Loucy (cell line): Measurements from ENCODE around the gene DIPK1A.
"Not testable (repeated sequence)": the region's sequence is repeated elsewhere in the genome, so short reads cannot be mapped to it uniquely, and the experiment has no call there.

ENCODE experiments used
- H2AFZ ChIP-seq: fragments of 200-600 bp; sonication (generic); 2 replicates; pipeline ENCODE4 v1.6.0; 2016; ENCODE audit warnings: antibody characterized with exemption, mild to moderate bottlenecking, low read length, moderate library complexity
- H3F3A ChIP-seq: fragments of 200-600 bp; 2 replicates; pipeline ENCODE4 v1.6.0; 2016; ENCODE audit warnings: antibody characterized with exemption, low read depth, mild to moderate bottlenecking
- H3K27me3 ChIP-seq: fragments of 200-600 bp; sonication (generic); 2 replicates; pipeline ENCODE4 v1.6.1; 2014; ENCODE audit warnings: low read length, mild to moderate bottlenecking; ENCODE audit not compliant: insufficient read depth, poor library complexity, severe bottlenecking
- H3K36me3 ChIP-seq: fragments of 200-600 bp; sonication (generic); 2 replicates; pipeline ENCODE4 v1.6.1; 2016; ENCODE audit warnings: low read length; ENCODE audit not compliant: insufficient read depth
- H3K4me1 ChIP-seq: fragments of 200-600 bp; sonication (generic); 2 replicates; pipeline ENCODE4 v1.5.1; 2014; ENCODE audit warnings: low read length, mild to moderate bottlenecking; ENCODE audit not compliant: insufficient read depth, poor library complexity, severe bottlenecking
- H3K4me2 ChIP-seq: fragments of 200-600 bp; sonication (generic); 2 replicates; pipeline ENCODE4 v1.6.0; 2014; ENCODE audit warnings: antibody characterized with exemption, low read length, low read depth, mild to moderate bottlenecking; ENCODE audit not compliant: poor library complexity, severe bottlenecking
- H3K4me3 ChIP-seq: fragments of 200-600 bp; sonication (generic); 2 replicates; pipeline ENCODE4 v1.5.1; 2014; ENCODE audit warnings: low read length, mild to moderate bottlenecking, mixed read lengths; ENCODE audit not compliant: poor library complexity, severe bottlenecking
- H3K79me2 ChIP-seq: fragments of 200-600 bp; sonication (generic); 2 replicates; pipeline ENCODE4 v1.6.1; 2014; ENCODE audit warnings: low read length; ENCODE audit not compliant: insufficient read depth
- H3K9ac ChIP-seq: fragments of 200-600 bp; sonication (generic); 2 replicates; pipeline ENCODE4 v1.6.0; 2014; ENCODE audit warnings: mild to moderate bottlenecking, low read depth, low read length, moderate library complexity; ENCODE audit not compliant: poor library complexity, severe bottlenecking
- H3K9me2 ChIP-seq: fragments of 200-600 bp; sonication (generic); replicated peaks from 2 replicates; pipeline ENCODE4 v1.6.1; 2016; ENCODE audit warnings: low read depth, low read length, mixed read lengths
- H3K9me3 ChIP-seq: fragments of 200-600 bp; sonication (generic); 2 replicates; pipeline ENCODE4 v1.6.1; 2014; ENCODE audit warnings: mild to moderate bottlenecking, antibody characterized with exemption, low read length, low read depth; ENCODE audit not compliant: insufficient read depth
- H4K20me1 ChIP-seq: fragments of 200-600 bp; sonication (generic); 2 replicates; pipeline ENCODE4 v1.6.0; 2014; ENCODE audit warnings: antibody characterized with exemption, low read length, mild to moderate bottlenecking; ENCODE audit not compliant: insufficient read depth, poor library complexity, severe bottlenecking
- CTCF ChIP-seq: fragments of 200-600 bp; sonication (generic); conservative IDR thresholded peaks from 2 replicates; pipeline ENCODE4 v1.5.1; 2014; ENCODE audit warnings: mild to moderate bottlenecking, antibody characterized with exemption, low read length
- EZH2phosphoT487 ChIP-seq: fragments of 200-600 bp; IDR thresholded peaks from 2 replicates; pipeline ENCODE4 v1.6.1; 2018; ENCODE audit warnings: antibody characterized with exemption, mild to moderate bottlenecking, moderate library complexity, borderline replicate concordance

The DIPK1A gene

GRCh38 chr1:92985101-92985500 lies 23.8 kb upstream of the DIPK1A start:
- no peaks in the 10 kb centered on the region for H3K27me3 ChIP-seq
- H4K20me1 ChIP-seq: no peaks in the 10 kb centered on the region
- no peaks in the 10 kb centered on the region for H3K36me3 ChIP-seq
- no peaks in the 10 kb centered on the region for H3K4me1 ChIP-seq
- H2AFZ ChIP-seq: no peak overlapping the region
- H3K4me3 ChIP-seq: no peak overlapping the region
- no peak overlapping the region for H3K4me2 ChIP-seq
- TF ChIP-seq EZH2phosphoT487 (no peak), CTCF (no peak)
- H3K9me3 ChIP-seq: no peaks in the 10 kb centered on the region
- no peaks in the 10 kb centered on the region for H3F3A ChIP-seq
- no peaks in the 10 kb centered on the region for H3K9me2 ChIP-seq
- H3K79me2 ChIP-seq: no peaks in the 10 kb centered on the region
- H3K9ac ChIP-seq: no peak overlapping the region

- Histone ChIP-seq H3K36me3 (no peaks in the 10 kb centered on the region), H4K20me1 (no peaks in the 10 kb centered on the region), H3K9me3 (no peaks in the 10 kb centered on the region), H3K79me2 (no peaks in the 10 kb centered on the region), H3K4me3 (no peak overlapping the region), H3K9ac (no peak overlapping the region), H3K4me2 (no peak overlapping the region), H2AFZ (no peak overlapping the region), H3K4me1 (no peaks in the 10 kb centered on the region), H3K27me3 (no peaks in the 10 kb centered on the region), H3F3A (no peaks in the 10 kb centered on the region), H3K9me2 (no peaks in the 10 kb centered on the region)
- no peak for TF ChIP-seq CTCF
- no peak for TF ChIP-seq EZH2phosphoT487
Observed at GRCh38 chr1:92980732-92981647, 19.7 kb upstream of the DIPK1A start.

- no peak overlapping the region for H3K4me2 ChIP-seq
- no peaks in the 10 kb centered on the region for H3K9me3 ChIP-seq
- H3K9me2 ChIP-seq: no peaks in the 10 kb centered on the region
- no peak overlapping the region for H3K9ac ChIP-seq
- no peaks in the 10 kb centered on the region for H4K20me1 ChIP-seq
- no peak for TF ChIP-seq EZH2phosphoT487
- TF ChIP-seq CTCF: no peak
- H3F3A ChIP-seq: no peaks in the 10 kb centered on the region
- H3K36me3 ChIP-seq: no peaks in the 10 kb centered on the region
- no peak overlapping the region for H2AFZ ChIP-seq
- peaks cover 6% of the 10 kb centered on the region for H3K4me1 ChIP-seq
- no peaks in the 10 kb centered on the region for H3K79me2 ChIP-seq
- H3K27me3 ChIP-seq: no peaks in the 10 kb centered on the region
- no peak overlapping the region for H3K4me3 ChIP-seq
Observed at GRCh38 chr1:92975551-92976232, 14.4 kb upstream of the DIPK1A start.

GRCh38 chr1:92974112-92974511 lies 12.8 kb upstream of the DIPK1A start:
- not testable (repeated sequence) for H3K4me2 ChIP-seq

More at GRCh38 chr1:92974112-92974511, 12.8 kb upstream of the DIPK1A start:
- not testable (repeated sequence) for H3K79me2 ChIP-seq, H3F3A ChIP-seq, H3K4me1 ChIP-seq, H4K20me1 ChIP-seq, H3K9me3 ChIP-seq, H3K9ac ChIP-seq, H2AFZ ChIP-seq, H3K27me3 ChIP-seq, H3K36me3 ChIP-seq, H3K9me2 ChIP-seq, H3K4me3 ChIP-seq
